Cardiac fibroblast (primary cell): ENCODE data around the gene TMED8.

Experiments
- DNase-seq, 2 donors: peaks; one replicate each; pipeline versions ENCODE4 v3.0.0 to v3.0.0-alpha.2; 2010; ENCODE audit warnings: low read depth in 2 of 2
- H3K4me3 ChIP-seq, 2 donors: replicated peaks in 1 of 2; 1 replicate in 1 of 2; 2 replicates in 1 of 2; pipeline ENCODE4 v1.5.1; 2011; ENCODE audit warnings: low read depth in 2 of 2, low read length in 2 of 2, mild to moderate bottlenecking in 2 of 2, moderate library complexity in 1 of 2
- CTCF ChIP-seq: IDR thresholded peaks from one replicate; pipeline ENCODE4 v1.5.1; 2011; ENCODE audit warnings: low read depth, mild to moderate bottlenecking, low read length, inconsistent platforms

Gene TMED8

DNA sequence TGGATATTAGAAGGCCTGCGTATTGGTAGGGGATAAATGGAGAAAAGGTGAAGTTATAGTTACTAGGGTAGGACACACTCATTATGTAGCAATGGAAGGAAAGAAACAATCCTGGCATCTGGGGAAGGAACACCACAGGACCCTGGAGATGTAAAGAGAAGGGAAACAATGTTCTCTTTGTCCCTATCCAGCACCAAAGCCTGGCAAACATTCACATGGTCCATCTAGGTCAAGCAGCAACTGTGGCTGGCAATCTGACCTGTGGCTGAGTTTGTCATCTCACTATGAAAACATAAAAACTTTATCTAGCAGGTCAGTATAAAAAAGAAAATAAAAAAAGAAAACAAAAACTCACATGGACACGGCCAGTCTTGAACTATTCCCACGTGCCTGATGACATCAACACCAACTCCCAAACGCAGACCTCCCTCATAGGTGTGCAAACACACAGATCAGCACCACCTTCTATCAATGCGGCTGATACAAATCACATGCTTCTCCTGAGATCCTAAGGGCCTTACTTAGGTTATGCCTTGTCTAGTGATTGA, 58.8 kb downstream of the TMED8 start:
- no peak overlapping the region for H3K4me3 ChIP-seq
- TF ChIP-seq CTCF = no peak
- no peak for DNase-seq

DNA sequence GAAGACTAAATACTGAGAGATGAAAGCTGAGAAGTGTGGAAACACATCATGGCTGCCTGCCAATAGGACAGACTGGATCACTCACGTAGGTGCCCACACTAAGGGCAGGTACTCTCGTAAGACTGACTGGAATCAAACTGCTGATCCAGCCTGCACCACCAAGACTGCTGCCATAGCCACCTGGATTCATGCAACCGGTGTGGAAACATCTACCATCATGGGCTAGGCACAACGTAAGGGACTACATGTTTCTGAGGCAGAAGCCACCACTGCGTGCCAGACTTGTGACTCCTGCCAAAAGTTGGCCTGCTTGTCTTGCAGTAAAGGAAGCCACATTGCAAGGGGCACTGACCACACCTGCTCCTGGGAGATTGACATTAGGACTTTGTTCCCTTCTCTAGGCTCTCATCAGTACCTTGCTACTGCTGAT, 60.0 kb downstream of the TMED8 start:
- no peak overlapping the region for H3K4me3 ChIP-seq
- DNase-seq = no peak
- TF ChIP-seq CTCF = no peak

DNA sequence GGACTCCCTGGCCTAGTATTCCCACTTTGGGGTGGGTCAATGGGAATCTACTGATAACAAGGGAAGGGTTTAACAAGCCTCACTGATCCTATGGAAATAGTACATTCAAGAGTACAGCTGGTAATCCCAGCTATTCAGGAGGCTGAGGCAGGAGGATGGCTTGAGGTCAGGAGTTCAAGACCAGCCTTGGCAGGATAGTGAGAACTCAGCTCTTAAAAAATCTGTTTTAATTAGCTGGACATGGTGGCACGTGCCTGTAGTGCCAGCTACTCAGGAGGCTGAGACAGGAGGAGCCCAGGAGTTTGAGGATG, 60.7 kb downstream of the TMED8 start:
- no peak for TF ChIP-seq CTCF
- H3K4me3 ChIP-seq = no peak overlapping the region

GRCh38 chr14:77314539-77315457, 62.1 kb downstream of the TMED8 start:
- no peak for DNase-seq
- no peak for TF ChIP-seq CTCF
- H3K4me3 ChIP-seq = no peak overlapping the region

More for the DNA sequence above, 60.7 kb downstream of the TMED8 start:
- DNase-seq = no peak

DNA sequence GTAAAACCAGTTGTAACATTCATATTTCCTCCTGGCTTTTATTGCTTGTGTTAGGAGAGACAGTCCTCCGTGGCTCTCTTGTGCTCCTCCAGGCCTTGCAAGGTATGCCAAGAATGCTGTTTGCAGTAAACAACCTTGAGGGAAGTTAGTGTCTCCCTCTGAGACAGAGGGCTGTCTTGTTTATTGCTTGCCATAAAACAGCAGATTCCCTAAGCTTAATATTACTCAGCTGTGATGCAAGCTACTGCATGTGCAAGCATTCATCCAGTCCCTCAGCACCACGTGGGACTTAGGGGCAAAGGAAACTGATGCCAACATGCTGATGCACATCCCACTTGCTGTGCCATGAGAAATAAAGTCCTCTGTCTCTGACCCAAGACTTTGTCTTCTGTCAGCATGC, 62.9 kb downstream of the TMED8 start:
- no peak overlapping the region for H3K4me3 ChIP-seq
- TF ChIP-seq CTCF = no peak
- DNase-seq = peak; percentile 79 to 88

DNA sequence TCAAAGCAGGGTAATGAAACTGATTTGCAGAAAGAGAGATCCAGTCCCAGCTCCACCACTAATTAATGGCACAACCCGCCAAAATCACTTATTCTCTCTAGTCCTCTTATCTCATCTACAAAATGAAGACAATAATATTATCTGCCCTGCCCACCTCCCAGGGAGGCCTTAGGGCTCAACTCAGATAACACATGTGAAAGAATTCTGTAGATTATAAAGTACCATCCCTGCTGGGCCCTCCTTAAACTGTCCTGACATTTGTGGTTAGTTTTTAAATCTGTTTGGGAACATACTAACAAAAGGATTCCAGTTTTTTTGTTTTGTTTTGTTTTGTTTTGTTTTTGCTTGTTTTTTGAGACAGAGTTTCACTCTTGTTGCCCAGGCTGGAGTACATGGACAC, 63.5 kb downstream of the TMED8 start:
- H3K4me3 ChIP-seq = no peak overlapping the region
- DNase-seq = no peak
- no peak for TF ChIP-seq CTCF
